K562 (cell line): ENCODE data around the gene MMP15. TPM values are rescaled to one million over a fixed set of nuclear protein-coding genes. Genes with fewer than 3 reads are reported as not detected.

ENCODE experiments used
- ATAC-seq: fragments of 200-7000 bp; cut with Tn5 transposase; 3 replicates; pipeline ENCODE4 v1.9.1; 2020; ENCODE audit warnings: moderate library complexity
- BruUV-seq: library from RNA; stranded (reverse); fragments of 400-500 nt; replicated peaks from 2 replicates; lab custom pipeline; 2021; lab: Mats Ljungman, UMichigan
- CTCF ChIA-PET: fragments of 300-600 bp; formaldehyde crosslinking; extraction: SDS; loops from one replicate; lab custom pipeline; 2021; ENCODE audit warnings: low intra/inter-chr PET ratio; lab: Yijun Ruan, JAX
- POLR2A ChIA-PET: fragments of 300-600, 350-650 bp; sonication (Branson Sonifier 250); formaldehyde crosslinking; extraction: SDS; loops from one replicate; lab custom pipeline; 2021; ENCODE audit warnings: antibody characterized with exemption, inconsistent platforms; lab: Yijun Ruan, JAX
- DNase-seq, 4 experiments: peaks; one replicate each; pipeline versions ENCODE4 v3.0.0 to v3.0.0-alpha.2; 2011 to 2018; ENCODE audit warnings: low spot score in 3 of 4, mixed read lengths in 3 of 4; ENCODE audit errors: extremely low read depth in 1 of 4
- FAIRE-seq: peaks from 2 replicates; lab custom pipeline; 2011; peaks lifted over from hg19 to GRCh38; lab: Jason Lieb, UNC
- H2AFZ ChIP-seq: 2 replicates; pipeline ENCODE4 v1.6.0; 2011; ENCODE audit warnings: low read depth, low read length, control low read depth, inconsistent platforms
- H3K27ac ChIP-seq: fragments of 200-600 bp; 3 replicates; pipeline ENCODE4 v1.8.0; 2011; ENCODE audit warnings: low read depth, mild to moderate bottlenecking, control low read depth, inconsistent platforms, low read length, moderate library complexity, mixed read lengths; ENCODE audit errors: extremely low read depth
- H3K27me3 ChIP-seq, 2 experiments: fragments of 300-600 bp in 1 of 2; 2 replicates in 1 of 2; 3 replicates in 1 of 2; pipeline versions ENCODE4 v1.6.0 to v1.8.0; 2011; ENCODE audit warnings: inconsistent platforms in 2 of 2, low read length in 2 of 2, mild to moderate bottlenecking in 1 of 2, mixed read lengths in 1 of 2, moderate library complexity in 1 of 2; ENCODE audit not compliant: control insufficient read depth in 2 of 2, insufficient read depth in 2 of 2
- H3K36me3 ChIP-seq: fragments of 300-600 bp; 3 replicates; pipeline ENCODE4 v1.8.0; 2011; ENCODE audit warnings: mild to moderate bottlenecking, low read length, inconsistent platforms; ENCODE audit not compliant: control insufficient read depth, insufficient read depth
- H3K4me1 ChIP-seq, 2 experiments: fragments of 200-600 bp in 1 of 2; replicated peaks in 1 of 2; 2 replicates in 1 of 2; 3 replicates in 1 of 2; pipeline versions ENCODE4 v1.5.1 to v1.8.0; 2011; ENCODE audit warnings: inconsistent platforms in 2 of 2, low read length in 2 of 2, mild to moderate bottlenecking in 1 of 2, mixed read lengths in 1 of 2, moderate library complexity in 1 of 2; ENCODE audit not compliant: control insufficient read depth in 2 of 2, insufficient read depth in 2 of 2
- H3K4me2 ChIP-seq: 2 replicates; pipeline ENCODE4 v1.6.1; 2011; ENCODE audit warnings: low read length, control low read depth, inconsistent platforms, mixed read lengths; ENCODE audit not compliant: insufficient read depth
- H3K4me3 ChIP-seq: fragments of 200-600 bp; sonication (generic), shearing (Covaris generic); 2 replicates; pipeline ENCODE4 v1.5.1; 2016; ENCODE audit warnings: control low read depth, inconsistent platforms
- H3K79me2 ChIP-seq: fragments of 200-600 bp; 3 replicates; pipeline ENCODE4 v1.8.0; 2011; ENCODE audit warnings: low read length, inconsistent platforms; ENCODE audit not compliant: control insufficient read depth, insufficient read depth
- H3K9ac ChIP-seq, 2 experiments: 2 replicates each; pipeline versions ENCODE4 v1.6.0 to v1.6.1; 2011; ENCODE audit warnings: low read depth in 2 of 2, low read length in 2 of 2, control low read depth in 1 of 2, inconsistent platforms in 1 of 2, mild to moderate bottlenecking in 1 of 2, mixed read lengths in 1 of 2; ENCODE audit not compliant: insufficient read depth in 1 of 2
- H3K9me1 ChIP-seq: one replicate; pipeline ENCODE4 v1.6.0; 2011; ENCODE audit warnings: inconsistent platforms, mild to moderate bottlenecking, low read length, moderate library complexity; ENCODE audit not compliant: control insufficient read depth, insufficient read depth
- H3K9me3 ChIP-seq: replicated peaks from 2 replicates; pipeline ENCODE4 v1.5.1; 2011; ENCODE audit warnings: low read depth, low read length, inconsistent platforms; ENCODE audit not compliant: control insufficient read depth, insufficient read depth
- H4K20me1 ChIP-seq: replicated peaks from 2 replicates; pipeline ENCODE4 v1.6.1; 2011; ENCODE audit warnings: low read length, inconsistent platforms, mixed read lengths; ENCODE audit not compliant: control insufficient read depth, insufficient read depth
- BHLHE40 ChIP-seq: IDR thresholded peaks from 2 replicates; pipeline ENCODE4 v1.6.1; 2011; ENCODE audit warnings: low read length, improper control_type of control experiment
- MEIS2 ChIP-seq: fragments of 450-650 bp; IDR thresholded peaks from 2 replicates; pipeline ENCODE4 v1.6.1; 2014; ENCODE audit warnings: mild to moderate bottlenecking; ENCODE audit not compliant: partially characterized antibody
- RBM22 ChIP-seq: fragments of 200-400 bp; formaldehyde crosslinking; IDR thresholded peaks from 2 replicates; pipeline ENCODE4 v1.6.1; 2018; ENCODE audit warnings: low read length, low read depth; ENCODE audit not compliant: poor library complexity, severe bottlenecking
- ZFP36 ChIP-seq: fragments of 150-350 bp; IDR thresholded peaks from 2 replicates; pipeline ENCODE4 v1.6.1; 2018; ENCODE audit warnings: low read length, low read depth; ENCODE audit not compliant: partially characterized antibody
- WGBS: fragments of 100-300 bp; shearing (Covaris generic); methylation state at CpG from one replicate; pipeline ENCODE4 v1.1.6; 2016; ENCODE audit warnings: low coverage, mixed read lengths; ENCODE audit not compliant: insufficient coverage; ENCODE audit errors: missing lambda C conversion rate; 5-methylcytosine and 5-hydroxymethylcytosine counted together
- in situ Hi-C: fragments of 300-500 bp; cut with MboI; formaldehyde crosslinking; loops from 4 replicates; pipeline ENCODE4 v1.15.0; 2018; ENCODE audit warnings: inconsistent platforms, mixed read lengths
- intact Hi-C: fragments of 100-400 bp; cut with micrococcal nuclease; formaldehyde crosslinking; loops from 2 replicates; pipeline ENCODE4 v1.14.2; 2022
- polyA plus RNA-seq, 8 experiments: library from polyadenylated mRNA; depleted of rRNA in 4 of 8; stranded (reverse) in 5 of 8; unstranded in 3 of 8; fragments of >200 nt; fragmentation: Nextera tagmentation in 2 of 8; fragmentation: Illumina TruSeq in 1 of 8; extraction: Ambion mirVana in 2 of 8; extraction: Trizol in 1 of 8; gene quantifications; 2 replicates each; pipeline versions ENCODE4 v1.2.1 to v1.2.3, GENCODE V29; 2011 to 2014; ENCODE audit warnings: inconsistent platforms in 1 of 8, missing spikeins in 1 of 8
- total RNA-seq, 7 experiments: library from RNA; depleted of rRNA in 6 of 7; stranded (reverse); fragments of >200 nt in 6 of 7; fragmentation: Illumina TruSeq in 2 of 7; extraction: Trizol in 2 of 7; gene quantifications; 2 replicates each; pipeline versions ENCODE4 v1.2.1 to v1.2.3, GENCODE V29; 2011 to 2021; ENCODE audit warnings: low replicate concordance in 1 of 7
- TF ChIP-seq, protein P1 (sequence below): fragments of 200-400 bp; formaldehyde crosslinking; IDR thresholded peaks from 2 replicates; pipeline ENCODE4 v1.6.1; 2017; ENCODE audit warnings: mild to moderate bottlenecking, low read depth, low read length, moderate library complexity
- TF ChIP-seq, protein P2 (sequence below): fragments of 450-650 bp; IDR thresholded peaks from 2 replicates; pipeline ENCODE4 v1.6.1; 2016; ENCODE audit warnings: mild to moderate bottlenecking, moderate library complexity

MMP15 gene
- total and polyA plus RNA-seq, 9 of the 15 experiments (the other 6 are each of a cell fraction or from before 2014, with no cell fraction given), result 0.01 to 20.4 (median 5.5) TPM

DNA sequence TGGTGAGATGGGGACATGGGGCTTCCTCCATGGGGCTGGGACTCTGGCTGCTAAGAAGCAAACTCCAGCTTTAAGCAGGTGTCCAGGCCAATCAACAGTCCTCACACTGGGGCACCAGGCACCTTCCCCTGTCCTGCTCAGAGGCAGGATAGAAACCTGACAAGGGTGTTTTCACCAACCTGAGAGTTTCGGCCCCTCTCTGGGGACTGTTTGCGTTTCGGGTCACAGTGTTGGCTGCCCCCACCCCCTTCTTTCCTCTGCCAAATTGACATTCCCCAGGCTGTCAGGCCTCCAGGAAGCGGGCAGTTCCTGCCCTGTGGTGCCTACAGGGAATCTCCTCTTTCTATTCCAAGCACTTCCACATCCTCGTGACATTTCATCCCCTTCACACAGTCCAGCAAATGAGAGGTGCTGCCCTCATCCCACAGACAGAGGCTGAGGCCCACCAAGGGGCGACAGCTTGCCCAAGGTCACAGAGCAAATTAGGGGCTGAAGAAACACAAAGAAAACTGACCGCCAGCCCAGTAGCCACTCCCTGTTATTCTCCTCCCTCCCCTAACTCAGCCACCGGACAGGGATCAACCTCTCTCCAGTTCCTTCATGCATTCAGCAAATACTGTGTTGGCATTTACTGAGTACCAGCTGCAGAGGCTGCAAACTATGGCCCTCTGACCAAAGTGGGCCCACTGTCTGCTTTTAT lies 38.0 kb downstream of the MMP15 start:
- no peak for FAIRE-seq
- TF ChIP-seq RBM22 (no peak), BHLHE40 (no peak), MEIS2 (no peak), ZFP36 (no peak)
- TF ChIP-seq, protein P1, sequence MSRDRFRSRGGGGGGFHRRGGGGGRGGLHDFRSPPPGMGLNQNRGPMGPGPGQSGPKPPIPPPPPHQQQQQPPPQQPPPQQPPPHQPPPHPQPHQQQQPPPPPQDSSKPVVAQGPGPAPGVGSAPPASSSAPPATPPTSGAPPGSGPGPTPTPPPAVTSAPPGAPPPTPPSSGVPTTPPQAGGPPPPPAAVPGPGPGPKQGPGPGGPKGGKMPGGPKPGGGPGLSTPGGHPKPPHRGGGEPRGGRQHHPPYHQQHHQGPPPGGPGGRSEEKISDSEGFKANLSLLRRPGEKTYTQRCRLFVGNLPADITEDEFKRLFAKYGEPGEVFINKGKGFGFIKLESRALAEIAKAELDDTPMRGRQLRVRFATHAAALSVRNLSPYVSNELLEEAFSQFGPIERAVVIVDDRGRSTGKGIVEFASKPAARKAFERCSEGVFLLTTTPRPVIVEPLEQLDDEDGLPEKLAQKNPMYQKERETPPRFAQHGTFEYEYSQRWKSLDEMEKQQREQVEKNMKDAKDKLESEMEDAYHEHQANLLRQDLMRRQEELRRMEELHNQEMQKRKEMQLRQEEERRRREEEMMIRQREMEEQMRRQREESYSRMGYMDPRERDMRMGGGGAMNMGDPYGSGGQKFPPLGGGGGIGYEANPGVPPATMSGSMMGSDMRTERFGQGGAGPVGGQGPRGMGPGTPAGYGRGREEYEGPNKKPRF, result no peak
- TF ChIP-seq, protein P2, sequence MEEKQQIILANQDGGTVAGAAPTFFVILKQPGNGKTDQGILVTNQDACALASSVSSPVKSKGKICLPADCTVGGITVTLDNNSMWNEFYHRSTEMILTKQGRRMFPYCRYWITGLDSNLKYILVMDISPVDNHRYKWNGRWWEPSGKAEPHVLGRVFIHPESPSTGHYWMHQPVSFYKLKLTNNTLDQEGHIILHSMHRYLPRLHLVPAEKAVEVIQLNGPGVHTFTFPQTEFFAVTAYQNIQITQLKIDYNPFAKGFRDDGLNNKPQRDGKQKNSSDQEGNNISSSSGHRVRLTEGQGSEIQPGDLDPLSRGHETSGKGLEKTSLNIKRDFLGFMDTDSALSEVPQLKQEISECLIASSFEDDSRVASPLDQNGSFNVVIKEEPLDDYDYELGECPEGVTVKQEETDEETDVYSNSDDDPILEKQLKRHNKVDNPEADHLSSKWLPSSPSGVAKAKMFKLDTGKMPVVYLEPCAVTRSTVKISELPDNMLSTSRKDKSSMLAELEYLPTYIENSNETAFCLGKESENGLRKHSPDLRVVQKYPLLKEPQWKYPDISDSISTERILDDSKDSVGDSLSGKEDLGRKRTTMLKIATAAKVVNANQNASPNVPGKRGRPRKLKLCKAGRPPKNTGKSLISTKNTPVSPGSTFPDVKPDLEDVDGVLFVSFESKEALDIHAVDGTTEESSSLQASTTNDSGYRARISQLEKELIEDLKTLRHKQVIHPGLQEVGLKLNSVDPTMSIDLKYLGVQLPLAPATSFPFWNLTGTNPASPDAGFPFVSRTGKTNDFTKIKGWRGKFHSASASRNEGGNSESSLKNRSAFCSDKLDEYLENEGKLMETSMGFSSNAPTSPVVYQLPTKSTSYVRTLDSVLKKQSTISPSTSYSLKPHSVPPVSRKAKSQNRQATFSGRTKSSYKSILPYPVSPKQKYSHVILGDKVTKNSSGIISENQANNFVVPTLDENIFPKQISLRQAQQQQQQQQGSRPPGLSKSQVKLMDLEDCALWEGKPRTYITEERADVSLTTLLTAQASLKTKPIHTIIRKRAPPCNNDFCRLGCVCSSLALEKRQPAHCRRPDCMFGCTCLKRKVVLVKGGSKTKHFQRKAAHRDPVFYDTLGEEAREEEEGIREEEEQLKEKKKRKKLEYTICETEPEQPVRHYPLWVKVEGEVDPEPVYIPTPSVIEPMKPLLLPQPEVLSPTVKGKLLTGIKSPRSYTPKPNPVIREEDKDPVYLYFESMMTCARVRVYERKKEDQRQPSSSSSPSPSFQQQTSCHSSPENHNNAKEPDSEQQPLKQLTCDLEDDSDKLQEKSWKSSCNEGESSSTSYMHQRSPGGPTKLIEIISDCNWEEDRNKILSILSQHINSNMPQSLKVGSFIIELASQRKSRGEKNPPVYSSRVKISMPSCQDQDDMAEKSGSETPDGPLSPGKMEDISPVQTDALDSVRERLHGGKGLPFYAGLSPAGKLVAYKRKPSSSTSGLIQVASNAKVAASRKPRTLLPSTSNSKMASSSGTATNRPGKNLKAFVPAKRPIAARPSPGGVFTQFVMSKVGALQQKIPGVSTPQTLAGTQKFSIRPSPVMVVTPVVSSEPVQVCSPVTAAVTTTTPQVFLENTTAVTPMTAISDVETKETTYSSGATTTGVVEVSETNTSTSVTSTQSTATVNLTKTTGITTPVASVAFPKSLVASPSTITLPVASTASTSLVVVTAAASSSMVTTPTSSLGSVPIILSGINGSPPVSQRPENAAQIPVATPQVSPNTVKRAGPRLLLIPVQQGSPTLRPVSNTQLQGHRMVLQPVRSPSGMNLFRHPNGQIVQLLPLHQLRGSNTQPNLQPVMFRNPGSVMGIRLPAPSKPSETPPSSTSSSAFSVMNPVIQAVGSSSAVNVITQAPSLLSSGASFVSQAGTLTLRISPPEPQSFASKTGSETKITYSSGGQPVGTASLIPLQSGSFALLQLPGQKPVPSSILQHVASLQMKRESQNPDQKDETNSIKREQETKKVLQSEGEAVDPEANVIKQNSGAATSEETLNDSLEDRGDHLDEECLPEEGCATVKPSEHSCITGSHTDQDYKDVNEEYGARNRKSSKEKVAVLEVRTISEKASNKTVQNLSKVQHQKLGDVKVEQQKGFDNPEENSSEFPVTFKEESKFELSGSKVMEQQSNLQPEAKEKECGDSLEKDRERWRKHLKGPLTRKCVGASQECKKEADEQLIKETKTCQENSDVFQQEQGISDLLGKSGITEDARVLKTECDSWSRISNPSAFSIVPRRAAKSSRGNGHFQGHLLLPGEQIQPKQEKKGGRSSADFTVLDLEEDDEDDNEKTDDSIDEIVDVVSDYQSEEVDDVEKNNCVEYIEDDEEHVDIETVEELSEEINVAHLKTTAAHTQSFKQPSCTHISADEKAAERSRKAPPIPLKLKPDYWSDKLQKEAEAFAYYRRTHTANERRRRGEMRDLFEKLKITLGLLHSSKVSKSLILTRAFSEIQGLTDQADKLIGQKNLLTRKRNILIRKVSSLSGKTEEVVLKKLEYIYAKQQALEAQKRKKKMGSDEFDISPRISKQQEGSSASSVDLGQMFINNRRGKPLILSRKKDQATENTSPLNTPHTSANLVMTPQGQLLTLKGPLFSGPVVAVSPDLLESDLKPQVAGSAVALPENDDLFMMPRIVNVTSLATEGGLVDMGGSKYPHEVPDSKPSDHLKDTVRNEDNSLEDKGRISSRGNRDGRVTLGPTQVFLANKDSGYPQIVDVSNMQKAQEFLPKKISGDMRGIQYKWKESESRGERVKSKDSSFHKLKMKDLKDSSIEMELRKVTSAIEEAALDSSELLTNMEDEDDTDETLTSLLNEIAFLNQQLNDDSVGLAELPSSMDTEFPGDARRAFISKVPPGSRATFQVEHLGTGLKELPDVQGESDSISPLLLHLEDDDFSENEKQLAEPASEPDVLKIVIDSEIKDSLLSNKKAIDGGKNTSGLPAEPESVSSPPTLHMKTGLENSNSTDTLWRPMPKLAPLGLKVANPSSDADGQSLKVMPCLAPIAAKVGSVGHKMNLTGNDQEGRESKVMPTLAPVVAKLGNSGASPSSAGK, result no peak

More for the DNA sequence above, 38.0 kb downstream of the MMP15 start:
- in situ Hi-C loops (no loop called here), intact Hi-C loops (no loop called here)
- no peaks in the 10 kb centered on the region for H3K9me1 ChIP-seq
- H3K27me3 ChIP-seq, result peaks cover 0 to under 1% of the 10 kb centered on the region in 2 experiments; a peak in 1 of 5 replicates
- no peaks in the 10 kb centered on the region for H3K36me3 ChIP-seq
- peak overlapping the region; percentile 26; the same call in 1 of the 2 replicates for H2AFZ ChIP-seq
- no peak overlapping the region for H3K9ac ChIP-seq
- no TSS peak for BruUV-seq
- DNase-seq (no peak), ATAC-seq (peak; percentile 58)
- no peaks in the 10 kb centered on the region for H4K20me1 ChIP-seq
- H3K4me3 ChIP-seq, result no peak overlapping the region
- WGBS, result 43% methylated on average over 8 of the region's 8 CpGs
- POLR2A ChIA-PET, result interaction anchor here (0.6 kb wide), 1 partner anchor 1423 kb away, joined by 3 read pairs; no protein-coding TSS in a partner anchor
- H3K4me1 ChIP-seq, result no peaks in the 10 kb centered on the region; a peak in 1 of 5 replicates
- CTCF ChIA-PET, result no interaction called here
- H3K27ac ChIP-seq, result no peak overlapping the region
- no peaks in the 10 kb centered on the region for H3K9me3 ChIP-seq
- H3K4me2 ChIP-seq, result no peak overlapping the region
- no peaks in the 10 kb centered on the region for H3K79me2 ChIP-seq
